K562 (cell line): ENCODE results near the gene SEC24C. TPM values are rescaled to one million over a fixed set of nuclear protein-coding genes. Genes with fewer than 3 reads are reported as not detected.
A peak's percentile ranks its signal among the peaks of the same experiment; 100 is the strongest.

Experiments
- BCL6 ChIP-seq: fragments of 250-450 bp; sonication (Bioruptor Pico); IDR thresholded peaks from 2 replicates; pipeline ENCODE4 v1.4.0; 2020
- CCNT2 ChIP-seq: IDR thresholded peaks from 2 replicates; pipeline ENCODE4 v1.6.1; 2011; ENCODE audit warnings: borderline replicate concordance, low read depth, mild to moderate bottlenecking, moderate library complexity, mixed read lengths, low read length; ENCODE audit not compliant: insufficient read length; ENCODE audit errors: extremely low read depth
- CEBPG ChIP-seq, 3 experiments: fragments of 200-800 bp in 1 of 3; sonication (Bioruptor generic) in 1 of 3; sonication (generic) in 1 of 3; formaldehyde crosslinking in 1 of 3; IDR thresholded peaks in 2 of 3; conservative IDR thresholded peaks in 1 of 3; 2 replicates each; pipeline versions ENCODE4 v1.6.1 to v1.8.0; 2016 to 2022; ENCODE audit warnings: missing compliant biosample characterization in 2 of 3, missing genetic modification characterization in 2 of 3, mild to moderate bottlenecking in 1 of 3, missing genetic modification reagents in 1 of 3
- DMBX1 ChIP-seq: fragments of 250-450 bp; sonication (Bioruptor Pico); IDR thresholded peaks from 2 replicates; pipeline ENCODE4 v1.8.0; 2022; ENCODE audit warnings: inconsistent platforms, mild to moderate bottlenecking, moderate library complexity, borderline replicate concordance
- ESRRB ChIP-seq: fragments of 250-450 bp; sonication (Bioruptor Pico); IDR thresholded peaks from 2 replicates; pipeline ENCODE4 v1.5.0; 2020; ENCODE audit warnings: mild to moderate bottlenecking, moderate library complexity, borderline replicate concordance
- FOXK2 ChIP-seq, 2 experiments: fragments of 450-650 bp; IDR thresholded peaks in 1 of 2; conservative IDR thresholded peaks in 1 of 2; 2 replicates each; pipeline ENCODE4 v1.6.1; 2016; ENCODE audit warnings: low read depth in 2 of 2, mild to moderate bottlenecking in 1 of 2
- HDGF ChIP-seq: fragments of 450-650 bp; IDR thresholded peaks from 2 replicates; pipeline ENCODE4 v1.6.1; 2016
- HEY1 ChIP-seq: fragments of 250-450 bp; sonication (Bioruptor Pico); IDR thresholded peaks from 2 replicates; pipeline ENCODE4 v1.5.0; 2020; ENCODE audit warnings: mild to moderate bottlenecking, moderate library complexity, borderline replicate concordance
- MAFF ChIP-seq: IDR thresholded peaks from 2 replicates; pipeline ENCODE4 v1.6.1; 2012; ENCODE audit warnings: low read length, improper control_type of control experiment
- SUPT5H ChIP-seq: fragments of 450-650 bp; IDR thresholded peaks from 2 replicates; pipeline ENCODE4 v1.6.1; 2016
- ZNF184 ChIP-seq: sonication (generic); formaldehyde crosslinking; IDR thresholded peaks from 2 replicates; pipeline ENCODE4 v1.5.0; 2020; ENCODE audit warnings: missing genetic modification reagents
- ZNF551 ChIP-seq: fragments of 250-450 bp; sonication (Bioruptor Pico); IDR thresholded peaks from 2 replicates; pipeline ENCODE4 v1.5.0; 2021; ENCODE audit warnings: mild to moderate bottlenecking, moderate library complexity
- polyA plus RNA-seq, 8 experiments: library from polyadenylated mRNA; depleted of rRNA in 4 of 8; stranded (reverse) in 5 of 8; unstranded in 3 of 8; fragments of >200 nt; fragmentation: Nextera tagmentation in 2 of 8; fragmentation: Illumina TruSeq in 1 of 8; extraction: Ambion mirVana in 2 of 8; extraction: Trizol in 1 of 8; gene quantifications; 2 replicates each; pipeline versions ENCODE4 v1.2.1 to v1.2.3, GENCODE V29; 2011 to 2014; ENCODE audit warnings: inconsistent platforms in 1 of 8, missing spikeins in 1 of 8
- total RNA-seq, 7 experiments: library from RNA; depleted of rRNA in 6 of 7; stranded (reverse); fragments of >200 nt in 6 of 7; fragmentation: Illumina TruSeq in 2 of 7; extraction: Trizol in 2 of 7; gene quantifications; 2 replicates each; pipeline versions ENCODE4 v1.2.1 to v1.2.3, GENCODE V29; 2011 to 2021; ENCODE audit warnings: low replicate concordance in 1 of 7
- TF ChIP-seq, protein P1 (sequence below), 2 experiments: fragments of 200-800 bp in 1 of 2; sonication (Bioruptor generic) in 1 of 2; sonication (generic) in 1 of 2; formaldehyde crosslinking in 1 of 2; IDR thresholded peaks in 1 of 2; conservative IDR thresholded peaks in 1 of 2; 2 replicates each; pipeline versions ENCODE4 v1.5.0 to v1.6.1; 2016 to 2020; ENCODE audit warnings: missing compliant biosample characterization in 1 of 2, missing genetic modification characterization in 1 of 2, missing genetic modification reagents in 1 of 2
- TF ChIP-seq, protein P2 (sequence below): fragments of 200-400 bp; formaldehyde crosslinking; IDR thresholded peaks from 2 replicates; pipeline ENCODE4 v1.6.1; 2017; ENCODE audit warnings: mild to moderate bottlenecking, low read depth, low read length, moderate library complexity
- TF ChIP-seq, protein P3 (sequence below): fragments of 250-450 bp; sonication (Bioruptor Pico); IDR thresholded peaks from 2 replicates; pipeline ENCODE4 v1.5.0; 2022; ENCODE audit warnings: mild to moderate bottlenecking
- TF ChIP-seq, protein P4 (sequence below): IDR thresholded peaks from 2 replicates; pipeline ENCODE4 v1.6.1; 2011; ENCODE audit not compliant: insufficient read length; ENCODE audit errors: extremely low read depth

SEC24C gene
- total and polyA plus RNA-seq, 9 of the 15 experiments (the other 6 are each of a cell fraction or from before 2014, with no cell fraction given), result 19.0 to 115 (median 70.5) TPM

DNA sequence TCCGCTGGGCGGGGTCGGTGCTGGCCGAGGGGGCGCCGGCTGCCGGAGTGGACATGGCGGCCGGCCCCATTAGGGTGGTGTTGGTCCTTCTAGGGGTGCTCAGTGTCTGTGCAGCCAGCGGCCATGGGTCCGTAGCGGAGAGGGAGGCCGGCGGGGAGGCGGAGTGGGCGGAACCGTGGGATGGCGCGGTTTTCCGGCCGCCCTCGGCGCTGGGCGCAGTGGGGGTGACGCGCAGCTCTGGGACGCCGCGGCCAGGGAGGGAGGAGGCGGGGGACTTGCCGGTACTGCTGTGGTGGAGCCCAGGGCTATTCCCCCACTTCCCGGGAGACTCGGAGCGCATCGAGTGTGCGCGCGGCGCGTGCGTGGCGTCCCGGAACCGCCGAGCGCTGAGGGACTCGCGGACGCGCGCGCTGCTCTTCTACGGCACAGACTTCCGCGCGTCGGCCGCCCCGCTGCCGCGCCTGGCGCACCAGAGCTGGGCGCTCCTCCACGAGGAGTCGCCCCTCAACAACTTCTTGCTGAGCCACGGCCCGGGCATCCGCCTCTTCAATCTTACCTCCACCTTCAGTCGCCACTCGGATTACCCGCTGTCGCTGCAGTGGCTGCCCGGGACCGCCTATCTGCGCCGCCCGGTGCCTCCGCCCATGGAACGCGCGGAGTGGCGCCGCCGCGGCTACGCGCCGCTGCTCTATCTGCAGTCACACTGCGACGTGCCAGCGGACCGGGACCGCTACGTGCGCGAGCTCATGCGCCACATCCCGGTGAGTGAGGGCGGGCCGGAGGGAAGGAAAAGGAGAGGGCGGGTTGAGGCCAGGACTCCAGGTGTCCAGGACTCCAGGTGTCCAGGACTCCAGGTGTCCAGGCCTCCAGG is 28.3 kb downstream of the SEC24C start (continued):
- TF ChIP-seq, protein P1, sequence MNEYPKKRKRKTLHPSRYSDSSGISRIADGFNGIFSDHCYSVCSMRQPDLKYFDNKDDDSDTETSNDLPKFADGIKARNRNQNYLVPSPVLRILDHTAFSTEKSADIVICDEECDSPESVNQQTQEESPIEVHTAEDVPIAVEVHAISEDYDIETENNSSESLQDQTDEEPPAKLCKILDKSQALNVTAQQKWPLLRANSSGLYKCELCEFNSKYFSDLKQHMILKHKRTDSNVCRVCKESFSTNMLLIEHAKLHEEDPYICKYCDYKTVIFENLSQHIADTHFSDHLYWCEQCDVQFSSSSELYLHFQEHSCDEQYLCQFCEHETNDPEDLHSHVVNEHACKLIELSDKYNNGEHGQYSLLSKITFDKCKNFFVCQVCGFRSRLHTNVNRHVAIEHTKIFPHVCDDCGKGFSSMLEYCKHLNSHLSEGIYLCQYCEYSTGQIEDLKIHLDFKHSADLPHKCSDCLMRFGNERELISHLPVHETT (CRISPR knock-in tag; conservative IDR thresholded peaks at IDR 0.05 in 1 of 2, IDR thresholded peaks at IDR 0.05 in 1 of 2), result peak in 1 of 2 experiments; percentile 98; a peak in 2 of 4 replicates
- TF ChIP-seq, protein P2, sequence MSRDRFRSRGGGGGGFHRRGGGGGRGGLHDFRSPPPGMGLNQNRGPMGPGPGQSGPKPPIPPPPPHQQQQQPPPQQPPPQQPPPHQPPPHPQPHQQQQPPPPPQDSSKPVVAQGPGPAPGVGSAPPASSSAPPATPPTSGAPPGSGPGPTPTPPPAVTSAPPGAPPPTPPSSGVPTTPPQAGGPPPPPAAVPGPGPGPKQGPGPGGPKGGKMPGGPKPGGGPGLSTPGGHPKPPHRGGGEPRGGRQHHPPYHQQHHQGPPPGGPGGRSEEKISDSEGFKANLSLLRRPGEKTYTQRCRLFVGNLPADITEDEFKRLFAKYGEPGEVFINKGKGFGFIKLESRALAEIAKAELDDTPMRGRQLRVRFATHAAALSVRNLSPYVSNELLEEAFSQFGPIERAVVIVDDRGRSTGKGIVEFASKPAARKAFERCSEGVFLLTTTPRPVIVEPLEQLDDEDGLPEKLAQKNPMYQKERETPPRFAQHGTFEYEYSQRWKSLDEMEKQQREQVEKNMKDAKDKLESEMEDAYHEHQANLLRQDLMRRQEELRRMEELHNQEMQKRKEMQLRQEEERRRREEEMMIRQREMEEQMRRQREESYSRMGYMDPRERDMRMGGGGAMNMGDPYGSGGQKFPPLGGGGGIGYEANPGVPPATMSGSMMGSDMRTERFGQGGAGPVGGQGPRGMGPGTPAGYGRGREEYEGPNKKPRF, result no peak
- TF ChIP-seq ESRRB (CRISPR knock-in tag) (peak; percentile 86; the same call in 1 of the 2 replicates), ZNF184 (CRISPR knock-in tag) (no peak), MAFF (no peak), SUPT5H (peak; percentile 98), HDGF (no peak), CEBPG (CRISPR knock-in tag; IDR thresholded peaks at IDR 0.05) (peak; percentile 23; the same call in 1 of the 2 replicates), CEBPG (tag; conservative IDR thresholded peaks at IDR 0.05 in 1 of 2, IDR thresholded peaks at IDR 0.05 in 1 of 2) (no peak), ZNF551 (CRISPR knock-in tag) (no peak), FOXK2 (conservative IDR thresholded peaks at IDR 0.05 in 1 of 2, IDR thresholded peaks at IDR 0.05 in 1 of 2; ENCODE audit: low read depth in 2 of 2) (peak in 1 of 2 experiments; percentile 8; a peak in 1 of 4 replicates), HEY1 (CRISPR knock-in tag) (no peak; the same call in 1 of the 2 replicates), BCL6 (CRISPR knock-in tag) (no peak), CCNT2 (peak; percentile 92), DMBX1 (peak; percentile 69; the same call in 1 of the 2 replicates)
- TF ChIP-seq, protein P3, sequence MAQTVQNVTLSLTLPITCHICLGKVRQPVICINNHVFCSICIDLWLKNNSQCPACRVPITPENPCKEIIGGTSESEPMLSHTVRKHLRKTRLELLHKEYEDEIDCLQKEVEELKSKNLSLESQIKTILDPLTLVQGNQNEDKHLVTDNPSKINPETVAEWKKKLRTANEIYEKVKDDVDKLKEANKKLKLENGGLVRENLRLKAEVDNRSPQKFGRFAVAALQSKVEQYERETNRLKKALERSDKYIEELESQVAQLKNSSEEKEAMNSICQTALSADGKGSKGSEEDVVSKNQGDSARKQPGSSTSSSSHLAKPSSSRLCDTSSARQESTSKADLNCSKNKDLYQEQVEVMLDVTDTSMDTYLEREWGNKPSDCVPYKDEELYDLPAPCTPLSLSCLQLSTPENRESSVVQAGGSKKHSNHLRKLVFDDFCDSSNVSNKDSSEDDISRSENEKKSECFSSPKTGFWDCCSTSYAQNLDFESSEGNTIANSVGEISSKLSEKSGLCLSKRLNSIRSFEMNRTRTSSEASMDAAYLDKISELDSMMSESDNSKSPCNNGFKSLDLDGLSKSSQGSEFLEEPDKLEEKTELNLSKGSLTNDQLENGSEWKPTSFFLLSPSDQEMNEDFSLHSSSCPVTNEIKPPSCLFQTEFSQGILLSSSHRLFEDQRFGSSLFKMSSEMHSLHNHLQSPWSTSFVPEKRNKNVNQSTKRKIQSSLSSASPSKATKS (CRISPR knock-in tag), result peak; percentile 81; the same call in 1 of the 2 replicates
- TF ChIP-seq, protein P4, sequence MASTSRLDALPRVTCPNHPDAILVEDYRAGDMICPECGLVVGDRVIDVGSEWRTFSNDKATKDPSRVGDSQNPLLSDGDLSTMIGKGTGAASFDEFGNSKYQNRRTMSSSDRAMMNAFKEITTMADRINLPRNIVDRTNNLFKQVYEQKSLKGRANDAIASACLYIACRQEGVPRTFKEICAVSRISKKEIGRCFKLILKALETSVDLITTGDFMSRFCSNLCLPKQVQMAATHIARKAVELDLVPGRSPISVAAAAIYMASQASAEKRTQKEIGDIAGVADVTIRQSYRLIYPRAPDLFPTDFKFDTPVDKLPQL, result no peak
